C4-2B (cell line): ENCODE results near the gene NARF.

Source experiments
- CTCF ChIP-seq: fragments of 450-650 bp; conservative IDR thresholded peaks from 2 replicates; pipeline ENCODE4 v1.5.1; 2017; ENCODE audit warnings: mild to moderate bottlenecking
- ZFX ChIP-seq: fragments of 450-650 bp; IDR thresholded peaks from 2 replicates; pipeline ENCODE4 v1.6.1; 2017

GRCh38 chr17:82445542-82445941 is 13.0 kb upstream of the NARF start:
- TF ChIP-seq CTCF (no peak), ZFX (no peak)
